GM18507 (cell line): ENCODE results near the gene BRMS1.
A peak's percentile ranks its signal among the peaks of the same experiment; 100 is the strongest.

Source experiments
- DNase-seq: peaks from one replicate; pipeline ENCODE4 v3.0.0; 2011; ENCODE audit warnings: low read depth; ENCODE audit not compliant: insufficient read length; ENCODE audit errors: extremely low spot score
- FAIRE-seq: peaks from 2 replicates; lab custom pipeline; 2011; peaks lifted over from hg19 to GRCh38; lab: Jason Lieb, UNC

The BRMS1 gene

GRCh38 chr11:66338276-66339161 lies 6.4 kb downstream of the BRMS1 start:
- FAIRE-seq (no peak), DNase-seq (no peak)

GRCh38 chr11:66337103-66337899 lies 7.6 kb downstream of the BRMS1 start:
- FAIRE-seq = no peak
- no peak for DNase-seq

DNA sequence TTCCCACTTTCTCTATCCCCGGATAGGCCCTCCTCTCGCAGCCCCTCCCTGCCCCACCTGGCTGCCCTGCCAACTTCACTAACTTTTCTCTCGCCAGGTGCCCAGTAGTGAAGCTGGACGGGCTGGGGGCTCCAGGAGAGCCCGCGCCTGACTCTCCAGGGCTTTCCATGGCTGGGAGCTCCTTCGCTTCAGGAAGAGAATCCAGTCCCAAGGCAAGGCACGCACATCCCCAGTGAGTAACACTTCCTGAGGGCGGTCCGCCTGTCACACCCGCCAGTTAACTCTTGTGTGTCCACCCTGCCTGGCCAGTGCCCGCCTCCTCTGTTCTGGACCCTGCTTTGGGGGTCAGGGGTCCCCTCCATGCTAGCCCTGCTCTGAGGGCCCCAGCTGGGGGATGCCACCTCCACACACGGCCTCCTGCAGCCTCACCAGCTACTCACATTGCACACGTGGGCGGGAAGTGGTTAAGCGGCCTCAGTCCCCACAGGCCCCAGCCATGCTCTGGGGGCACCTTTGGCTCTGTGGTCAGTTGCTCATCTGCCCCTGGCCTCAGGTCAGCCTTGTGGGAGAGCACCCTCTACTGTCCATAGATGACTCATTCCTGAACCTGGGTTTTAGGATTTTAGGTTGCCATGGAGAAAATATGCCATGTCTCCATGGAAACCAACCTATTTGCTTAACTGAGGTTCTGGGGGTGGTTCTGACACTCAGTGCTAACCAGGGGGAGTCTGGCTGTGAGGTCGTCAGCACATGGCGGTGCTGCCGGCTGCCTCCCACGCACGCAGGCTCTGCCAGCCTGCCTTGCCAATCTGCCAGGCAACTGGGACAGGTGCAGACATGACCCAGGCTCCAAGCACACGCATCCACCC lies 8.4 kb downstream of the BRMS1 start, which contains the start of gene RIN1:
Gene RIN1 (minus strand): TSS at position 201 of the 869 bp plus-strand sequence. CDS start 32 bp downstream, at position 169.
- DNase-seq = peak; percentile 80
- peak; percentile 90 for FAIRE-seq

GRCh38 chr11:66335531-66336233 lies 9.2 kb downstream of the BRMS1 start:
- DNase-seq = no peak

GRCh38 chr11:66334605-66335442 lies 10.1 kb downstream of the BRMS1 start:
- FAIRE-seq = no peak
- no peak for DNase-seq

More at GRCh38 chr11:66335531-66336233, 9.2 kb downstream of the BRMS1 start:
- FAIRE-seq = no peak

DNA sequence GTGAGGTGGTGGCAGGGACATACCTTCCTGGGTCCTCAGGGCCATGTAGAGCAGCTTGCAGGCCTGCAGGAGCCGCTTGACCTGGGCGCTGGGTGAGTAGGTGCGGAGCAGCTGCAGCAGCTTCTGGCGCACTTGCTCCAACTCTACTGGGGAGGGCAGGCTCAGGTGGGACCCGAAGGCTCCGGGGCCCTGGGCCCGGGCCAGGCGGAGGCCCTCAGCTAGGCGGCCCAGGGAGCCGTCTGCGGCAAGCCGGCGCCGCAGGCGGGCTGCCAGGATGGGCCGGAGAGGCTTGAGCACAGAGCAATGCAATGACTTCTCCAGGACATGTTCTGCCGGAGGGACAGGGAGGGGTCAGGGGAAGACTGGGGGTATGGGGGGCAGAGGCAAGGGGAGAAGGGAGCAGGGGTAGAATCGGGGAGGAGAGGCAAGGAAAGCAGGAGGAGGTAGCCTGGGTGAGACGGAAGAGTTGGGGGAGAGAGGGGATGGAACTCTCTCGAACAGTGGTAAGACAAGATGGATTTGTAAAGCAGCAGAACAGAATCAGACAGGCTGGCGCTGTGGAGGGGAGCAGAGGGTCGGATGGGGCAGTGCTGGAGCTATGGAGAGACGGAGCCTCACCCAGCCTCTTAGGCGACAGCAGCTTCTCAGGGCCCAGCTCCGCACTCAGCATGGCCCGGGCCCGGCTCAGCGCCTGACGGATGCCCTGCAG lies 10.9 kb downstream of the BRMS1 start:
- FAIRE-seq = no peak

DNA sequence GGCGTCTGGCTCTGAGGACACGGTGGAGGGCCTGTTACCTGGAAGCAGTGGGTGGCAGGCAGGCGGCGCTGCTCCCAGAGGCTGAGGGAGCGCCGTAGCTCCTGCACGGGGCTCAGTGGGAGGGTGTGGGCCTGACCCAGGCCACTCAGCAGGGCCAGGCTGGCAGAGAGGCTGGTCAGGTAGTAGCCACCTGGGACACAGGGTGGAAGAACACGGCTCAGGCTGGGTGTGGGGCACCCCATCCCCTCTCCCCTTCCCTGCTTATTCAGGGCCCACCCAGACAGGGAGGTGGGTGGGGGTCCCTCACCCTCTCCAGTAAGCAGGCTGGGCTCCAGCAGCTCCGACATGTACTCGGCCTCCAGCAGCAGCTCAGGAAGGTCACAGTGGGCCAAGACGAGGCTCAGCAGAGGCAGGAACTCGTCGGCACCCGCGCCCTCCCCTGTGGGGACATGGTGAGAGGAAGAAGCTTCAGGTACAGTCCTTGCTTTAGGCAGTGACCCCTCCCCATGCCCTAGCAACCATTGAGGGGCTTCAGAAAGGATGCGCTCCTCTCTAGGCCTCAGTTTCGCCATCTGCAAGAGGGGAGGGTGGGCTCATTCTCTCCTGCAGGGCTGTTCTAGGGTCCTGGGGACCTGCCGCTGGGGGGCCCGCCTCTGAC lies 11.6 kb downstream of the BRMS1 start:
- FAIRE-seq (no peak), DNase-seq (no peak)

More for the DNA sequence above, 10.9 kb downstream of the BRMS1 start:
- no peak for DNase-seq

GRCh38 chr11:66332371-66333219 lies 12.3 kb downstream of the BRMS1 start:
- FAIRE-seq (no peak), DNase-seq (no peak)

- no peak for FAIRE-seq
- DNase-seq = no peak
These were observed 13.1 kb downstream of the BRMS1 start for GRCh38 chr11:66331542-66332370.

- DNase-seq (no peak), FAIRE-seq (no peak)
These were observed 14.0 kb downstream of the BRMS1 start for GRCh38 chr11:66330931-66331330.

GRCh38 chr11:66329165-66329673 lies 15.7 kb downstream of the BRMS1 start:
- DNase-seq (no peak), FAIRE-seq (no peak)

GRCh38 chr11:66328302-66329144 lies 16.4 kb downstream of the BRMS1 start:
- DNase-seq = peak; percentile 78
- peak; percentile 85 for FAIRE-seq

DNA sequence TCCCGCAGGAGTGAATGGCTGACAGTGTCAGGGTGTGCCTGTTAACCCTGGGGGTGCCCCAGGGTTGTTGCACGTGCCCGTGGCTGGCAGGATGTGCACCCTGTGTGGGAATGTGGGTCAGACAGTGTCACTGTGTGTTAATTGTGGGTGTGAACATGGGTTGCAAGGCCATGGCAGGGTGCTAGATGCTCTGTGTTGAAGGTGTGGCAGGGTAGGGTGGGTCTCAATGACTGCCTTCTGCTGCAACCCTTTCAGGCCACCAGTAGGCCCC lies 16.9 kb downstream of the BRMS1 start:
- FAIRE-seq (no peak), DNase-seq (no peak)

- FAIRE-seq = no peak
- DNase-seq = no peak
These were observed 17.5 kb downstream of the BRMS1 start for GRCh38 chr11:66327171-66328030.
